ENCODE measurements around the gene TMPRSS9. TPM values are rescaled to one million over a fixed set of nuclear protein-coding genes. Genes with fewer than 3 reads are reported as not detected.

Gene TMPRSS9
- under 1 TPM; 0.25 to 0.34 TPM for total RNA-seq
- long read RNA-seq, partial matches to known transcripts = 0 of 4 reads
- long read RNA-seq, other reads (novel, unspliced or antisense) = 4 of 4 reads

- no peak for DNase-seq
- peak; percentile 8 for ATAC-seq
- intact Hi-C loops (cut with DNase I, micrococcal nuclease) = no loop called here
Observed at GRCh38 chr19:2359992-2360685, at the start of gene TMPRSS9. Gene TMPRSS9, plus strand, starts transcription at chr19:2360265. Its CDS starts 29,521 bp downstream, at chr19:2389786.

GRCh38 chr19:2311093-2311492 lies 49.0 kb upstream of the TMPRSS9 start:
- DNase-seq (no peak), ATAC-seq (no peak)
- intact Hi-C loops (cut with DNase I, micrococcal nuclease) = no loop called here

- intact Hi-C loops (cut with DNase I, micrococcal nuclease) = no loop called here
Observed at GRCh38 chr19:2312820-2313501, 47.1 kb upstream of the TMPRSS9 start.

GRCh38 chr19:2315121-2315817 lies 44.8 kb upstream of the TMPRSS9 start:
- intact Hi-C loops (cut with DNase I, micrococcal nuclease) = loop anchor here in 1 of 2 donors (5.0 kb wide), 1 partner anchor 33 kb away; the partner anchor contains the start of gene PEAK3
- DNase-seq (no peak), ATAC-seq (no peak)

More at GRCh38 chr19:2312820-2313501, 47.1 kb upstream of the TMPRSS9 start:
- DNase-seq (no peak), ATAC-seq (no peak)

GRCh38 chr19:2315818-2316353 lies 44.2 kb upstream of the TMPRSS9 start:
- ATAC-seq = peak; percentile 96
- DNase-seq = peak; percentile 65 to 72
- intact Hi-C loops (cut with DNase I, micrococcal nuclease) = loop anchor here in 1 of 2 donors (5.0 kb wide), 1 partner anchor 34 kb away; the partner anchor contains the start of gene PEAK3

GRCh38 chr19:2317300-2317699 lies 42.8 kb upstream of the TMPRSS9 start:
- intact Hi-C loops (cut with DNase I, micrococcal nuclease) = loop anchor here in 1 of 2 donors (5.0 kb wide), 1 partner anchor 35 kb away; the partner anchor contains the start of gene PEAK3
- DNase-seq (peak in 1 of 2 donors; percentile 2), ATAC-seq (no peak)

- ATAC-seq = no peak
- intact Hi-C loops (cut with DNase I, micrococcal nuclease) = loop anchor here in 1 of 2 donors (5.0 kb wide), 1 partner anchor 35 kb away; the partner anchor contains the start of gene PEAK3
- DNase-seq = no peak
Observed at GRCh38 chr19:2317756-2318155, 42.3 kb upstream of the TMPRSS9 start.

GRCh38 chr19:2318923-2319322 lies 41.1 kb upstream of the TMPRSS9 start:
- DNase-seq (no peak), ATAC-seq (no peak)
- intact Hi-C loops (cut with DNase I, micrococcal nuclease) = loop anchor here in 1 of 2 donors (5.0 kb wide), 1 partner anchor 37 kb away; the partner anchor contains the start of gene PEAK3

- ATAC-seq = no peak
- no peak for DNase-seq
- intact Hi-C loops (cut with DNase I, micrococcal nuclease) = loop anchor here in 1 of 2 donors (5.0 kb wide), 1 partner anchor 37 kb away; the partner anchor contains the start of gene PEAK3
Observed at GRCh38 chr19:2319551-2319950, 40.5 kb upstream of the TMPRSS9 start.

- ATAC-seq = no peak
- intact Hi-C loops (cut with DNase I, micrococcal nuclease) = loop anchor here in 1 of 2 donors (10.0 kb wide), 1 partner anchor 75 kb away; the partner anchor contains the start of gene AMH
- no peak for DNase-seq
Observed at GRCh38 chr19:2320049-2320448, 40.0 kb upstream of the TMPRSS9 start.

GRCh38 chr19:2320939-2321338 lies 39.1 kb upstream of the TMPRSS9 start:
- no peak for DNase-seq
- intact Hi-C loops (cut with DNase I, micrococcal nuclease) = loop anchor here in 1 of 2 donors (10.0 kb wide), 1 partner anchor 76 kb away; the partner anchor contains the start of gene AMH
- ATAC-seq = no peak

GRCh38 chr19:2321565-2322283 lies 38.3 kb upstream of the TMPRSS9 start:
- DNase-seq (no peak), ATAC-seq (no peak)
- intact Hi-C loops (cut with DNase I, micrococcal nuclease) = loop anchor here in 1 of 2 donors (10.0 kb wide), 1 partner anchor 77 kb away; the partner anchor contains the start of gene AMH

GRCh38 chr19:2323707-2324106 lies 36.4 kb upstream of the TMPRSS9 start:
- DNase-seq (no peak), ATAC-seq (no peak)
- intact Hi-C loops (cut with DNase I, micrococcal nuclease) = loop anchor here in 1 of 2 donors (10.0 kb wide), 1 partner anchor 79 kb away; the partner anchor contains the start of gene AMH

GRCh38 chr19:2324220-2324948 lies 35.7 kb upstream of the TMPRSS9 start:
- intact Hi-C loops (cut with DNase I, micrococcal nuclease) = loop anchor here in 1 of 2 donors (10.0 kb wide), 1 partner anchor 80 kb away; the partner anchor contains the start of gene AMH

GRCh38 chr19:2325281-2326046 lies 34.6 kb upstream of the TMPRSS9 start:
- DNase-seq (no peak), ATAC-seq (no peak)
- intact Hi-C loops (cut with DNase I, micrococcal nuclease) = loop anchor here in 1 of 2 donors (10.0 kb wide), 1 partner anchor 81 kb away; the partner anchor contains the start of gene AMH

More at GRCh38 chr19:2324220-2324948, 35.7 kb upstream of the TMPRSS9 start:
- DNase-seq (no peak), ATAC-seq (no peak)
